Suprapubic skin (tissue), 4 donors: ENCODE measurements around the gene KDM6A.

Experiments used
- EP300 ChIP-seq: sonication (generic); formaldehyde crosslinking; IDR thresholded peaks from one replicate; pipeline ENCODE4 v1.6.1; 2017; ENCODE audit warnings: antibody characterized with exemption
- POLR2A ChIP-seq, 2 donors: fragments of 450-650 bp; IDR thresholded peaks; one replicate each; pipeline ENCODE4 v1.6.1; 2017; ENCODE audit warnings: antibody characterized with exemption in 2 of 2, mild to moderate bottlenecking in 2 of 2, moderate library complexity in 2 of 2
- POLR2AphosphoS5 ChIP-seq, 3 donors: sonication (generic); formaldehyde crosslinking; IDR thresholded peaks; one replicate each; pipeline ENCODE4 v1.6.1; 2017; ENCODE audit warnings: antibody characterized with exemption in 3 of 3
- TF ChIP-seq, protein P1 (sequence below), 2 donors: fragments of 200-600 bp in 1 of 2; fragments of 450-650 bp in 1 of 2; sonication (generic) in 1 of 2; IDR thresholded peaks; one replicate each; pipeline ENCODE4 v1.5.1; 2016 to 2019; ENCODE audit warnings: antibody characterized with exemption in 2 of 2, mild to moderate bottlenecking in 1 of 2, moderate library complexity in 1 of 2

DNA sequence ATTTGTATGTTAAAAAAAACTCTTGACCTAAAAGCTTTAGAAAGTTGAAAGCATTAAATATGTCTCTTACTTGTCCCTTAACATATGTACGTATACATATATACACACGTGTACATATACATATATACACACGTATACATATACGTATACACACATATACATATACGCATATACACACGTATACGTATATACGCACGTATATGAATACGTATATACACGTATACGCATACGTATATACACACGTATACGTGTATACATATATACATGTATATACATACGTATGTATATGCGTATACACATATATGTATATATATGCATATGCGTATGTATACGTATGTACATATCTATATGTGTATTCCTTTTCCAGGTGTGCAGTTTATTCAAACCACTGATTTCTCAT is 3.8 kb downstream of the KDM6A start:
- TF ChIP-seq, protein P1, sequence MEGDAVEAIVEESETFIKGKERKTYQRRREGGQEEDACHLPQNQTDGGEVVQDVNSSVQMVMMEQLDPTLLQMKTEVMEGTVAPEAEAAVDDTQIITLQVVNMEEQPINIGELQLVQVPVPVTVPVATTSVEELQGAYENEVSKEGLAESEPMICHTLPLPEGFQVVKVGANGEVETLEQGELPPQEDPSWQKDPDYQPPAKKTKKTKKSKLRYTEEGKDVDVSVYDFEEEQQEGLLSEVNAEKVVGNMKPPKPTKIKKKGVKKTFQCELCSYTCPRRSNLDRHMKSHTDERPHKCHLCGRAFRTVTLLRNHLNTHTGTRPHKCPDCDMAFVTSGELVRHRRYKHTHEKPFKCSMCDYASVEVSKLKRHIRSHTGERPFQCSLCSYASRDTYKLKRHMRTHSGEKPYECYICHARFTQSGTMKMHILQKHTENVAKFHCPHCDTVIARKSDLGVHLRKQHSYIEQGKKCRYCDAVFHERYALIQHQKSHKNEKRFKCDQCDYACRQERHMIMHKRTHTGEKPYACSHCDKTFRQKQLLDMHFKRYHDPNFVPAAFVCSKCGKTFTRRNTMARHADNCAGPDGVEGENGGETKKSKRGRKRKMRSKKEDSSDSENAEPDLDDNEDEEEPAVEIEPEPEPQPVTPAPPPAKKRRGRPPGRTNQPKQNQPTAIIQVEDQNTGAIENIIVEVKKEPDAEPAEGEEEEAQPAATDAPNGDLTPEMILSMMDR (IDR thresholded peaks at IDR 0.05): no peak
- TF ChIP-seq EP300: no peak
- TF ChIP-seq POLR2AphosphoS5 (IDR thresholded peaks at IDR 0.05): no peak
- TF ChIP-seq POLR2A (IDR thresholded peaks at IDR 0.05): no peak
